IMR-90 (cell line): ENCODE data around the gene NAA10. TPM values are rescaled to one million over a fixed set of nuclear protein-coding genes. Genes with fewer than 3 reads are reported as not detected.
A peak's percentile ranks its signal among the peaks of the same experiment; 100 is the strongest.

Experiments used
- ATAC-seq: fragments of 200-7000 bp; cut with Tn5 transposase; 2 replicates; pipeline ENCODE4 v1.9.1; 2020; ENCODE audit warnings: low read depth, mild to moderate bottlenecking, moderate library complexity
- BruUV-seq: library from RNA; stranded (reverse); fragments of 400-500 nt; replicated peaks from 2 replicates; lab custom pipeline; 2021; lab: Mats Ljungman, UMichigan
- CTCF ChIA-PET: fragments of 300-600 bp; formaldehyde crosslinking; extraction: SDS; loops from one replicate; lab custom pipeline; 2021; ENCODE audit warnings: antibody characterized with exemption; lab: Yijun Ruan, JAX
- POLR2A ChIA-PET: fragments of 300-600 bp; sonication (Branson Sonifier 250); formaldehyde crosslinking; loops from one replicate; lab custom pipeline; 2022; ENCODE audit warnings: antibody characterized with exemption; ENCODE audit not compliant: unreplicated experiment; lab: Charles Lee
- DNase-seq: peaks from one replicate; pipeline ENCODE4 v3.0.0; 2013
- H2AFZ ChIP-seq: replicated peaks from 2 replicates; pipeline ENCODE3; 2013; ENCODE audit warnings: low read length, mild to moderate bottlenecking; ENCODE audit not compliant: poor library complexity
- H2AK5ac ChIP-seq: 2 replicates; pipeline ENCODE4 v1.6.1; 2013; ENCODE audit warnings: low read depth, low read length, inconsistent platforms
- H2AK9ac ChIP-seq: replicated peaks from 2 replicates; pipeline ENCODE3; 2013; ENCODE audit warnings: mild to moderate bottlenecking, low read depth, low read length, moderate library complexity; ENCODE audit not compliant: poor library complexity
- H2BK120ac ChIP-seq: 2 replicates; pipeline ENCODE4 v1.6.1; 2013; ENCODE audit warnings: low read depth, low read length, inconsistent platforms
- H2BK15ac ChIP-seq: 3 replicates; pipeline ENCODE4 v1.6.1; 2013; ENCODE audit warnings: low read depth, low read length, inconsistent platforms
- H2BK20ac ChIP-seq: 2 replicates; pipeline ENCODE4 v1.6.1; 2013; ENCODE audit warnings: low read depth, mild to moderate bottlenecking, inconsistent platforms, low read length, moderate library complexity
- H2BK5ac ChIP-seq: 2 replicates; pipeline ENCODE4 v1.6.1; 2013; ENCODE audit warnings: mild to moderate bottlenecking, low read depth, low read length, inconsistent platforms; ENCODE audit not compliant: poor library complexity, severe bottlenecking
- H3K14ac ChIP-seq: replicated peaks from 2 replicates; pipeline ENCODE4 v1.6.1; 2013; ENCODE audit warnings: low read depth, low read length, inconsistent platforms
- H3K18ac ChIP-seq: 2 replicates; pipeline ENCODE4 v1.6.1; 2013; ENCODE audit warnings: low read depth, low read length, control low read depth
- H3K23ac ChIP-seq: 2 replicates; pipeline ENCODE4 v1.6.1; 2013; ENCODE audit warnings: low read depth, low read length, inconsistent platforms
- H3K27ac ChIP-seq: 2 replicates; pipeline ENCODE4 v1.5.1; 2013; ENCODE audit warnings: mild to moderate bottlenecking, control low read depth, low read length; ENCODE audit not compliant: insufficient read depth
- H3K27me3 ChIP-seq: 2 replicates; pipeline ENCODE4 v1.6.1; 2013; ENCODE audit warnings: low read length; ENCODE audit not compliant: control insufficient read depth, insufficient read depth
- H3K36me3 ChIP-seq: 2 replicates; pipeline ENCODE4 v1.6.1; 2013; ENCODE audit warnings: low read length, mixed read lengths; ENCODE audit not compliant: control insufficient read depth, insufficient read depth
- H3K4ac ChIP-seq: 2 replicates; pipeline ENCODE4 v1.6.1; 2013; ENCODE audit warnings: low read depth, low read length, inconsistent platforms
- H3K4me1 ChIP-seq: 2 replicates; pipeline ENCODE4 v1.6.1; 2013; ENCODE audit warnings: low read length, mixed read lengths; ENCODE audit not compliant: control insufficient read depth, insufficient read depth
- H3K4me2 ChIP-seq: 2 replicates; pipeline ENCODE4 v1.6.1; 2013; ENCODE audit warnings: low read depth, mild to moderate bottlenecking, control low read depth, low read length, moderate library complexity
- H3K4me3 ChIP-seq: 2 replicates; pipeline ENCODE4 v1.5.1; 2013; ENCODE audit warnings: low read depth, mild to moderate bottlenecking, control low read depth, low read length, moderate library complexity; ENCODE audit not compliant: insufficient read depth
- H3K56ac ChIP-seq: 2 replicates; pipeline ENCODE4 v1.6.1; 2013; ENCODE audit warnings: low read length, inconsistent platforms; ENCODE audit not compliant: insufficient read depth; ENCODE audit errors: extremely low read depth
- H3K79me1 ChIP-seq, 2 experiments: 2 replicates each; pipeline ENCODE4 v1.6.1; 2013; ENCODE audit warnings: low read length in 2 of 2, inconsistent platforms in 1 of 2, low read depth in 1 of 2
- H3K9ac ChIP-seq: 2 replicates; pipeline ENCODE4 v1.6.1; 2013; ENCODE audit warnings: low read depth, low read length, control low read depth
- H3K9me1 ChIP-seq: 2 replicates; pipeline ENCODE4 v1.6.1; 2013; ENCODE audit warnings: low read length, inconsistent platforms; ENCODE audit not compliant: insufficient read depth
- H3K9me3 ChIP-seq: 2 replicates; pipeline ENCODE4 v1.6.1; 2013; ENCODE audit warnings: low read length; ENCODE audit not compliant: control insufficient read depth, insufficient read depth
- H4K20me1 ChIP-seq: 2 replicates; pipeline ENCODE4 v1.6.1; 2013; ENCODE audit warnings: low read length, inconsistent platforms; ENCODE audit not compliant: insufficient read depth
- H4K5ac ChIP-seq: 2 replicates; pipeline ENCODE4 v1.6.1; 2013; ENCODE audit warnings: mild to moderate bottlenecking, low read depth, low read length, control low read depth
- H4K8ac ChIP-seq, 2 experiments: 2 replicates each; pipeline ENCODE4 v1.6.1; 2013; ENCODE audit warnings: low read depth in 2 of 2, low read length in 2 of 2, control low read depth in 1 of 2, inconsistent platforms in 1 of 2
- H4K91ac ChIP-seq: 2 replicates; pipeline ENCODE4 v1.6.1; 2013; ENCODE audit warnings: low read depth, low read length, inconsistent platforms; ENCODE audit not compliant: insufficient read depth
- CHD1 ChIP-seq: IDR thresholded peaks from 2 replicates; pipeline ENCODE4 v1.6.1; 2012; ENCODE audit warnings: low read depth, low read length, improper control_type of control experiment
- CTCF ChIP-seq: conservative IDR thresholded peaks from 2 replicates; pipeline ENCODE4 v1.5.1; 2012; ENCODE audit warnings: mild to moderate bottlenecking, low read depth, low read length, improper control_type of control experiment
- NFE2L2 ChIP-seq: fragments of 150-350 bp; IDR thresholded peaks from 2 replicates; pipeline ENCODE4 v1.6.1; 2016; ENCODE audit warnings: low read depth, mild to moderate bottlenecking, low read length
- POLR2A ChIP-seq: IDR thresholded peaks from 2 replicates; pipeline ENCODE4 v1.6.1; 2012; ENCODE audit warnings: mild to moderate bottlenecking, low read depth, low read length
- RFX5 ChIP-seq: IDR thresholded peaks from 2 replicates; pipeline ENCODE4 v1.8.0; 2012; ENCODE audit warnings: low read depth, mild to moderate bottlenecking, low read length, moderate library complexity
- WGBS, 2 experiments: methylation state at CpG; one replicate each; pipeline versions ENCODE4 v1.1.5 to v1.1.7; 2013; ENCODE audit warnings: missing lambda C conversion rate in 2 of 2; ENCODE audit not compliant: insufficient read length in 1 of 2; ENCODE audit errors: extremely low coverage in 2 of 2; 5-methylcytosine and 5-hydroxymethylcytosine counted together
- dilution Hi-C: fragments of 300-500 bp; cut with HindIII; formaldehyde crosslinking; loops from one replicate; pipeline ENCODE4 v1.14.3; 2018; ENCODE audit warnings: low sequenced_read_pairs; ENCODE audit not compliant: unreplicated experiment
- in situ Hi-C: fragments of 300-500 bp; cut with MboI; formaldehyde crosslinking; loops from 3 replicates; pipeline ENCODE4 v1.14.3; 2019; ENCODE audit warnings: low sequenced_read_pairs, inconsistent platforms, mixed read lengths
- intact Hi-C: fragments of 100-400 bp; cut with micrococcal nuclease; formaldehyde crosslinking; loops from 2 replicates; pipeline ENCODE4 v1.10.0; 2022
- polyA plus RNA-seq, 3 experiments: library from polyadenylated mRNA; depleted of rRNA; stranded (reverse); fragments of >200 nt; gene quantifications; 2 replicates each; pipeline ENCODE4 v1.2.3, GENCODE V29; 2012; ENCODE audit warnings: low replicate concordance in 1 of 3
- total RNA-seq: library from RNA; depleted of rRNA; stranded (reverse); fragments of >200 nt; gene quantifications from 2 replicates; pipeline ENCODE4 v1.2.3, GENCODE V29; 2012

NAA10 gene
- total and polyA plus RNA-seq, 2 of the 4 experiments (the other 2 are of a cell fraction) = 98.6 to 172 TPM

GRCh38 chrX:153969125-153969903, 34.5 kb upstream of the NAA10 start:
- peak overlapping the region; percentile 60; the same call in 1 of the 2 replicates for H4K91ac ChIP-seq
- peaks cover 65% of the 10 kb centered on the region for H4K20me1 ChIP-seq
- BruUV-seq = no TSS peak
- 33% methylated on average over 8 of the region's 25 CpGs; no CpG with 5 or more reads in 1 of the 2 experiments for WGBS, 2 experiments
- no peak overlapping the region for H3K56ac ChIP-seq
- H3K4ac ChIP-seq = peak overlapping the region; percentile 3; the same call in 1 of the 2 replicates
- H3K23ac ChIP-seq = peak overlapping the region; percentile 65
- no peaks in the 10 kb centered on the region for H3K9me3 ChIP-seq
- dilution Hi-C loops (no loop called here), intact Hi-C loops (no loop called here), in situ Hi-C loops (loop anchor here (10.0 kb wide), 1 partner anchor 205 kb away; the partner anchor contains the start of gene PLXNB3)
- CTCF ChIA-PET = no interaction called here
- no peak overlapping the region for H2BK15ac ChIP-seq
- peak overlapping the region; percentile 81 for H3K4me2 ChIP-seq
- ATAC-seq (no peak), DNase-seq (no peak)
- TF ChIP-seq RFX5 (no peak), CHD1 (no peak), CTCF (no peak), POLR2A (no peak), NFE2L2 (no peak)
- no peaks in the 10 kb centered on the region for H3K27me3 ChIP-seq
- peaks cover 8 to 27% of the 10 kb centered on the region in 2 experiments; a peak in 2 of 4 replicates for H3K79me1 ChIP-seq
- no peak overlapping the region for H2BK120ac ChIP-seq
- no peak overlapping the region for H4K5ac ChIP-seq
- H3K36me3 ChIP-seq = peaks cover under 1% of the 10 kb centered on the region; the same call in 1 of the 2 replicates
- H3K27ac ChIP-seq = peak overlapping the region; percentile 100
- H3K4me3 ChIP-seq = peak overlapping the region; percentile 96
- peak overlapping the region; percentile 81 for H2AK9ac ChIP-seq
- H2AK5ac ChIP-seq = no peak overlapping the region; the same call in none of the 2 replicates
- peak overlapping the region; percentile 14 for H2AFZ ChIP-seq
- peak overlapping the region; percentile 31; the same call in 1 of the 2 replicates for H3K14ac ChIP-seq
- H3K9me1 ChIP-seq = peaks cover 12% of the 10 kb centered on the region; the same call in 1 of the 2 replicates
- POLR2A ChIA-PET = no interaction called here
- peaks cover 22% of the 10 kb centered on the region for H3K4me1 ChIP-seq
- peak overlapping the region; percentile 60 for H2BK5ac ChIP-seq
- H3K18ac ChIP-seq = no peak overlapping the region
- H3K9ac ChIP-seq = peak overlapping the region; percentile 93
- H4K8ac ChIP-seq = no peak overlapping the region
- H2BK20ac ChIP-seq = no peak overlapping the region
